Activated CD4-positive, alpha-beta T cell treated with anti-CD3 and anti-CD28 coated beads, Interleukin-2, amount 50 U/mL, for 4 hours (primary cell): Measurements from ENCODE around the gene GPX4.

Experiments
- DNase-seq, 2 experiments: peaks; one replicate each; pipeline ENCODE4 v3.0.0-alpha.2; 2020

GPX4 gene, protein sequence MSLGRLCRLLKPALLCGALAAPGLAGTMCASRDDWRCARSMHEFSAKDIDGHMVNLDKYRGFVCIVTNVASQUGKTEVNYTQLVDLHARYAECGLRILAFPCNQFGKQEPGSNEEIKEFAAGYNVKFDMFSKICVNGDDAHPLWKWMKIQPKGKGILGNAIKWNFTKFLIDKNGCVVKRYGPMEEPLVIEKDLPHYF

GRCh38 chr19:1103708-1104310, at the start of gene GPX4:
GPX4 (plus strand) TSS chr19:1103994; CDS start chr19:1104044, 50 bp downstream.
- DNase-seq, result peak; percentile 98

DNA sequence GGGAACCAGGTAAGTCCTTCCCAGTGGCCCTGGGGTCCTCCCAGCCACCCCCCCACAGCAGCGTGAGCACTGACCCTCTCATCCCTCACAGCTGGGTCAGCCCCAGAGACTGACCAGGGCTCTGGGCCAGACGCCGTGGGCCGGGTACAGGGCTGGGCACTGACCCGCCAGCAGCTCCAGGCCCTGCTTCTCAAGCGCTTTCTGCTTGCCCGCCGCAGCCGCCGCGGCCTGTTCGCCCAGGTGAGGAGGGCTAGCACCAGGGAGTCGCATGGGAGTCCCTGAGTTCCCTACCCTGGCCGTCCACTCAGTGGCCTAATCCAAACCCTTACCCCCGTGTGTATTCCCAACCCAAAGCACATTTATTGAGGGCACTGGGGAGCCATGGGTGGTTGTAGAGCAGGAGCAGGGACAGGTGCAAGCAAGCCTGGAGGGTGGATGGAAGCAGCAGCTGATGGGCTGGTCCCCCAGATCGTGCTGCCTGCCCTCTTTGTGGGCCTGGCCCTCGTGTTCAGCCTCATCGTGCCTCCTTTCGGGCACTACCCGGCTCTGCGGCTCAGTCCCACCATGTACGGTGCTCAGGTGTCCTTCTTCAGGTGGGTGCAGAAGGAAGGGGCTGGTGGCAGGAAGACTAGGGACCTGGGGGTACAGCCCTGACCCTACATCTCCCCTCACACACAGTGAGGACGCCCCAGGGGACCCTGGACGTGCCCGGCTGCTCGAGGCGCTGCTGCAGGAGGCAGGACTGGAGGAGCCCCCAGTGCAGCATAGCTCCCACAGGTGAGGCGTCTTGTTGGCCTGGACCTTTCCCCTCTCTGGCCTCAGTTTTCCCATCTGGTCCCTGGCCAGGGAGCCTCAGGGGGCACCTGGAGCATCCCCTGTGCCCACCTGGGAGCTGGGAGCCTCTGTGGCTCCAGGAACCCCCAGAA, 49.4 kb upstream of the GPX4 start:
- no peak for DNase-seq

DNA sequence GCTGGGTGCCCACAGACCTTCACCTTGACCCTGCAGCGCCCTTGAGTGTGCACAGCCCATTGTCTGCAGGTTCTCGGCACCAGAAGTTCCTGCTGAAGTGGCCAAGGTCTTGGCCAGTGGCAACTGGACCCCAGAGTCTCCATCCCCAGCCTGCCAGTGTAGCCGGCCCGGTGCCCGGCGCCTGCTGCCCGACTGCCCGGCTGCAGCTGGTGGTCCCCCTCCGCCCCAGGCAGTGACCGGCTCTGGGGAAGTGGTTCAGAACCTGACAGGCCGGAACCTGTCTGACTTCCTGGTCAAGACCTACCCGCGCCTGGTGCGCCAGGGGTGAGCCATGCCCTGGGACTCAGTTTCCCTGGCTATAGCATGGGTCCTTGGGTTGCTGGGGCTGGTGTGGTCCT, 48.8 kb upstream of the GPX4 start:
- DNase-seq, result no peak

- DNase-seq, result no peak
These were observed 47.7 kb upstream of the GPX4 start for GRCh38 chr19:1055886-1056620.

DNA sequence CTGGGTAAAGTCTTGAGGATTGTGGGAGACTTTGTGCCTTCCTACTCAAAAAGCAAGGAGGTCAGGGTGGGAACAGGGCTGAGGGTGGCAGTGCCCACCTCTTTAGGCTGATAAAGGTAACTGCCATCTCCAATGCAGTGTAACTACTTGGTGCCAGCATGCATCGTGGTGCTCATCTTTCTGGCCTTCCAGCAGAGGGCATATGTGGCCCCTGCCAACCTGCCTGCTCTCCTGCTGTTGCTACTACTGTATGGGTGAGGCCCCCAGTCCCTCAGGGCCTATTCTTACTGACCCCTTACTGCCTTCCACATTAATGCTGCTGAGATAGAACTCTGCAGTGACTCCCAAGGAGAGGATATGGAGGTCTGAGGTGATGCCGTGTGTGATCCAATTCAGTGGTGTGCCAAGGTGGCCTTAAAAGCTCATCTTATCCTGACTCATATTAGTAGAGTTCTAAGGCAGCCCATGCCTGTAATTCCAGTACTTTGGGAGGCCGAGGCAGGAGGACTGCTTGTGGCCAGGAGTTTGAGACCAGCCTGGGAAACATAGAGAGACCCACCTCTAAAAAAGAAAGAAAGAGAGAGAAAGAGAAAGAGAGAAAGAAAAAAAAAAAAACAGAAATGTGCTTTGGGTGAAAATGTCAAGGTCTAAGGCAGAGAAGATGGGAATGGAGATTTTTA, 46.5 kb upstream of the GPX4 start:
- DNase-seq, result peak; percentile 45 to 47

- no peak for DNase-seq
These were observed 45.7 kb upstream of the GPX4 start for GRCh38 chr19:1058112-1058511.

DNA sequence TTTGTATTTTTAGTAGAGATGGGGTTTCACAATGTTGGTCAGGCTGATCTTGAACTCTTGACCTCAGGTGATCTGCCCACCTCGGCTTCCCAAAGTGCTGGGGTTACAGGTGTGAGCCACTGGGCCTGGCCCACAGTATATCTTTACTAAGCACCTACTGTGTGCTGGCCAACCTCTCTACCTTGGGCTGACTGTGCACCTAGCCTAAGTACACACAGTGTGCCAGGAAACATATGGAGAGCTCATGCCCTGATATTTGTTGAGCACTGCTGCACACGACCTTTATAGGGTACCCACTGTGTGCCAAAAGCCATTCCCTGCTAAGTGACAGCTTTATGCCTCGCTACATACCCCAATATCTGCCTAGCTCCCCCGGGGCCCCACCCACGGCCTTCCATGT, 43.1 kb upstream of the GPX4 start:
- DNase-seq, result no peak

DNA sequence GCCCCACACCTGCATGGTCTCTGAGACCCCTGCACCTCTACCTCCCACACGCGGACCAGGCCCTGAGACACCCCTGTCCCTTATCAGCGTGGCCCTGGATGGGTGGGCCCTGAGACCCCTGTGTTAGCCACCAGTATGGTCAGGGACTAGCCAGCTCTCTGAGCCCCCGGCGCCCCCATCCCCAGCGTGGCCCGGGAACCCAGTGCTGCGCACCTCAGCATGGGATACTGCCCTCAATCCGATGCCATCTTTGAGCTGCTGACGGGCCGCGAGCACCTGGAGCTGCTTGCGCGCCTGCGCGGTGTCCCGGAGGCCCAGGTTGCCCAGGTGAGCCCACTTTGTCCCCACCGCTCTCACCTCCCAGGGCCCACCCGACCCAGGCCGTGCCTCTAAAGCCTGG, 41.8 kb upstream of the GPX4 start:
- no peak for DNase-seq

DNA sequence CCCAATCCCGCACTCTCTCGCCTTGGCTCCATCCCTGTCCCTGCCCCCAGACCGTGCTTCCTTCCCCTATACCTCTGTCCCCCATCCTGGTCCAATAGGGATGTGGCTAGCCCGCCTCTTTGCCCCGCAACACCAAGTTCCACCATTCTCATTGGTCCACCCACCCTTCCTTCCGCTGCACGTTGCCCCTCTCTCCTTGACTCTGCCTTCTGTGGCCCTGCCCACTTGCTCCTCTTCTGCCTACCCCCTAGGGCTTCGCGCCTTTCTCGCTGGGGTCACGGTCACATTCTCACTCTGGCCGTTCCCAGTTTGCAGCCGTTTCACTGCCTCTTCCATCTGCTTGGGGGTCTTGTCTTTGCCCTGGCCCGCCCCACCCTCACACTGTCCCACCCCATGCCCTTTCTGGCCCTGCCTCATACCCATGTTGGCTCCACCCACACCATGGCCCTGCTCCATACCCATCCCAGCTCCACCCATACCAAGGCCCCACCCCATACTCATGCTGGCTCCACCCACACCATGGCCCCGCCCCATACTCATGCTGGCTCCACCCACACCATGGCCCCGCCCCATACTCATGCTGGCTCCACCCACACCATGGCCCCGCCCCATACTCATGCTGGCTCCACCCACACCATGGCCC, 41.3 kb upstream of the GPX4 start:
- DNase-seq, result no peak

GRCh38 chr19:1063030-1063908, 40.5 kb upstream of the GPX4 start:
- DNase-seq, result peak; percentile 37 to 42

DNA sequence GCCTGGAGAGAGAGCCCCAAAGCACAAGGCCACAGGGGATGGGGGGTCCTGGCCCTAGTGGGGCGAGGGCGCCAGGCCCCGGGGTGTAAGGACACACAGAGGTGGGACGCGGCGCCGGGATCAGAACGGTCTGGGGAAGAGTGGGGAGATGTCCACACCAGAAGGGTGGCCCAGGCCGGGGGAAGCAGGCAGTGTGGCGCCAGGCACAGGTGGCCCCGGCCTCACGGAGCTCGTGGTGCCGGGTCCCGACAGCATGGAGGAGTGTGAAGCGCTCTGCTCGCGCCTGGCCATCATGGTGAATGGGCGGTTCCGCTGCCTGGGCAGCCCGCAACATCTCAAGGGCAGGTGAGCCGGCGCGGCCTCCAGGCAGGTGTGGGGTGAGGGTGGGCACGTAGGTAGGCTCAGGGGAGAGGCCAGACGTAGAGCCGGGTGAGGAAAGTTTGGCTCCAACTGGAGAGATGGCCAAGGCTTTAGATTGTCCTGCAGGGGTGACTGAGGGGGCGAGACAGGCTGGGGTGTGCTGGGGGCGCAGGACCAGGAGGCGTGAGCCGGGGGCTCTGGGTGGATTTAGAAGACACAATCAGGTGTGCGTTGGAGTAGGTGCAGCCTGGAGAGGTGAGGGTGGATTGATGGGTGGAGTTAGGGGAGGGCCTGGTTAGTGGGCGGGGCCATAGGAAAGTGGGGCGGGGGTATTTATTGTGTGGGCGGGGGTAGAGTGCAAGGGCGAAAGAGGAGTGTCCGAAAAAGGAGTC, 39.7 kb upstream of the GPX4 start:
- DNase-seq, result no peak

GRCh38 chr19:1064661-1065605, 38.9 kb upstream of the GPX4 start:
- peak; percentile 71 to 72 for DNase-seq

DNA sequence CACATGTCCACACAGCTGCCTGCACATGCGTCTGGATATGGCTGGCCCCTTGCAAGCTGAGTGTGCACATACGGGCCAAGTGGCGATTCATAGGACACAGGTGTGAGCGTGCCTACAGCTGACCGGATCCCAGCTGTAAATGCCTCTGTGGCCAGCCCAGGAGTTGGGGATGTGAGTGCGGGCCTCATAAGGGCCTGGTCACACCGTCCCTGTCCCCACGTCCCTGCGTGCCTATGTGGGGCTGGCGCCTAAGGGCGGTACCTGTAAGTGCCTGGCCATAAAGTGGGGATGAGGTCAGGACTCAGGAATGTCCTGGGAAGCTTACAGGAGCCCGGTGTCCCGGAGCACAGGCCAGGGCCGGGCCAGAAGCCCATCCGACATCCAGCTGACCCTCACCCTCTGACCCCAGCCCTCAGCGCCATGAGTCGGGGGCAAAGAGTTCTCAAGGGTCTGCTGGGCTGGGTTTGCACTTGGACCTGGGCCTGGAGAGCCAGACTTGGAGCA, 38.1 kb upstream of the GPX4 start:
- DNase-seq, result no peak

DNA sequence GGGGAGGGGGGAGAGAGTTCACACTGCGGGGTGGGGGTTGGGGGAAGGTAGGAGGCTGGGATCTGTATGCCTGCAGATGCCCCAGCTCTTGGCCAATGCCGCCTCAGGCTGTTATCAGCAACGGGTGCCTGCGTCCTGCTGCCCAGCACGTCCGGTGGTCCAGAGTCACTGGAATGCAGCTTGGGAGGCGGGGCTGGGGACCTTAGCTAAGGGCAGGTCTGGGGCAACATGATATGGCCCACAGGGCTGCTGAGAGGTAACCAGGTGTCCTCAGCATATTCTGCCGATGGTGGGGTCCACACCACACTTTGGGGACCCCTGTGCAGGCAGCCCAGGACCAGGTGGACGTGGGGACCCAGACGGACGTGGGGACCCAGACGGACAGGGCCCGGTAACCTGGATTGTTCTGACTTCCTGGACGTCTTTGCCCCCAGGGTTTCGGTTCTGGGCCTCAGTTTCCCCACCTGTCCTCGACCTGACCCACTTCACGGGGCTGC, 37.5 kb upstream of the GPX4 start:
- DNase-seq, result no peak

DNA sequence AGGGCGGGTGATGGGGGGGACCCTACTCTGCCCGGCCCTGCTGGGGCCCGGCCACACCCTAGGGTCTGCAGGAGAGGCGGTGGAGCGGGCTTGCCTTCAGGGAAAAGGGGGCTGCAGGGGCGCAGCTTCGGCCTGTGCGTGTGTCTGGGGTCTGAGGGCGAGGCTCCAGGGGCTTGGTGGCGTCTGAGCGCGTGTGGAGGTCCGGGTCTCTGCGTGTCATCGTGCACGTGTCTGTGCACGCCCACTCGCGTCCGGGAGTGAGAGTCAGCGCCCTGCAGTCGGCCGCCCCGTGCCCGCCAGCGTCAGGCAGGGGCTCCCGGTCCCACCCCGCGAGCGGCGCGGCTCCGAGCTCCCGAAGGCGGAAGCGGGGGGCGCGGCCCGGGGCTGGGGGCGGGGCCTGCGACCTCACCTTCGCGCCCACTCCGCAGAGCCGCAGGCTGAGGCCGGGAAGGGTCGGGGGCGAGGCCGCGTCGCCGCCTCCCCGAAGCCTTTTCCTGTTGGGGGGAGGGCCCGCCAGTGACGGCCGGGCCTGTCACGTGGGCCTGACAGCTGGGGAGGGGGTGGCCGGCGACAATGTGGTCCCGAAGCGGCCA, 37.0 kb upstream of the GPX4 start, which contains the start of gene ARHGAP45:
ARHGAP45 (plus strand) TSS at position 420 of the 593 bp plus-strand sequence. CDS start 239 bp downstream, outside the sequence.
- peak; percentile 66 to 75 for DNase-seq

- DNase-seq, result peak; percentile 57 to 58
These were observed 36.3 kb upstream of the GPX4 start for GRCh38 chr19:1067341-1067957.
